ENCODE data around the gene DCAF4L1. TPM values are rescaled to one million over a fixed set of nuclear protein-coding genes. Genes with fewer than 3 reads are reported as not detected.

DCAF4L1 gene
- total RNA-seq, 1 experiment from 2014 or later, result 0.36 TPM

DNA sequence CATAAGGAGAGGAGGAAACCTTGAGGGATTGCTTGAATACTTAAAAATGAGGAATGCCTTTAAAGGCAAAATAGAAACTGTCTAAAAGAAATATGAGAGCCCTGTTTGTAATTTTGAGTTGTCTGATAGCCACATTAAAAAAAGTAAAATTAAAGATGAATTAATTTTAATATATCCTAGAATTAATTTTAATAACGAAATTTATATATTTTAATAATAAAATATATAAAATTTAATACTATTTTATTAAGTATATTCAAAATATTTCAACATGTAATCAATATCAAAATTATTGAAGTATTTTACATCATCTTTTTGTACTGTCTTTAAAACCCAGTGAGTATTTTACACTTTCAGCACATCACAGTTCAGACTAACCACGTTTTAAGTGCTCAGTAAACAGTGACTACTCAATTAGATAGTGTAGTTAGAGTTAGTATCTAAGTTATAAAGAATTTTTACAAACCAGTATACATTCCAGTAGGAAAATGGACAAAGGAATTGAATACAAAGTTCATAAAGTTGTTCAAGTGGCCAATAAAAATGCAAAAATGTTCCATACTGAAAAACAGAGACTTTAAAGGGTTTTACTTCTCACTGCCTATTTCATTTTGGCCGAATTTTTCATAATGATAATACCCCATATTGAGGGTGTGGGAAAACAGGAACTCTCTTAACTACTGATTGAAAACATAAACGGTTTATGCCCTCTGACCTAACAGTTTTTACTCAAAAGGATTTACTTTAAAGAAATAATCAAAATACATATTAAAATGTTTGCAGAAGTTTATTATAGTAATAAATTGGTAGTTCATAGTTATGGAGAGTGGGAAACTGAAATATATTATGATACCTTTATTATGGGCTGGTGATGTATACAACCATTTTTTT is 11.7 kb downstream of the DCAF4L1 start:
- BruUV-seq (replicated peaks), result no TSS peak
- Histone ChIP-seq H3K4me3 (ENCODE audit: low read depth, low read length) (no peak overlapping the region), H3K4me1 (0 out of 2 replicates have a peak, but pooled peaks cover 5% of the 10 kb centered on the region), H3K36me3 (ENCODE audit: control insufficient read depth, insufficient read depth, low read length) (no peaks in the 10 kb centered on the region; the same call in 1 of the 2 replicates), H3K27me3 (replicated peaks; ENCODE audit: control insufficient read depth, insufficient read depth, low read length) (no peaks in the 10 kb centered on the region), H3K9me3 (no peaks in the 10 kb centered on the region)
- H3K27me3 Mint-ChIP-seq (ENCODE audit: insufficient read depth, unreplicated experiment), result no peaks in the 10 kb centered on the region
- peaks cover 19% of the 10 kb centered on the region for H3K36me3 Mint-ChIP-seq (ENCODE audit: insufficient read depth, unreplicated experiment)
- no peaks in the 10 kb centered on the region for H3K4me1 Mint-ChIP-seq (ENCODE audit: low read depth, unreplicated experiment)
- intact Hi-C loops (cut with micrococcal nuclease; ENCODE audit: unreplicated experiment), result no loop called here
- CTCF ChIA-PET, result no interaction called here
- H3K27ac Mint-ChIP-seq (ENCODE audit: unreplicated experiment), result no peak overlapping the region
- H3K4me3 Mint-ChIP-seq (ENCODE audit: unreplicated experiment), result no peak overlapping the region
- POLR2A ChIA-PET, result no interaction called here
- H3K9me3 Mint-ChIP-seq (ENCODE audit: unreplicated experiment), result no peaks in the 10 kb centered on the region
- TF ChIP-seq, protein P1, sequence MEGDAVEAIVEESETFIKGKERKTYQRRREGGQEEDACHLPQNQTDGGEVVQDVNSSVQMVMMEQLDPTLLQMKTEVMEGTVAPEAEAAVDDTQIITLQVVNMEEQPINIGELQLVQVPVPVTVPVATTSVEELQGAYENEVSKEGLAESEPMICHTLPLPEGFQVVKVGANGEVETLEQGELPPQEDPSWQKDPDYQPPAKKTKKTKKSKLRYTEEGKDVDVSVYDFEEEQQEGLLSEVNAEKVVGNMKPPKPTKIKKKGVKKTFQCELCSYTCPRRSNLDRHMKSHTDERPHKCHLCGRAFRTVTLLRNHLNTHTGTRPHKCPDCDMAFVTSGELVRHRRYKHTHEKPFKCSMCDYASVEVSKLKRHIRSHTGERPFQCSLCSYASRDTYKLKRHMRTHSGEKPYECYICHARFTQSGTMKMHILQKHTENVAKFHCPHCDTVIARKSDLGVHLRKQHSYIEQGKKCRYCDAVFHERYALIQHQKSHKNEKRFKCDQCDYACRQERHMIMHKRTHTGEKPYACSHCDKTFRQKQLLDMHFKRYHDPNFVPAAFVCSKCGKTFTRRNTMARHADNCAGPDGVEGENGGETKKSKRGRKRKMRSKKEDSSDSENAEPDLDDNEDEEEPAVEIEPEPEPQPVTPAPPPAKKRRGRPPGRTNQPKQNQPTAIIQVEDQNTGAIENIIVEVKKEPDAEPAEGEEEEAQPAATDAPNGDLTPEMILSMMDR (IDR thresholded peaks at IDR 0.05; ENCODE audit: insufficient read depth in 1 of 2, low read depth in 1 of 2, low read length in 1 of 2, severe bottlenecking in 1 of 2, unreplicated experiment in 1 of 2), result no peak
- no peak for DNase-seq

DNA sequence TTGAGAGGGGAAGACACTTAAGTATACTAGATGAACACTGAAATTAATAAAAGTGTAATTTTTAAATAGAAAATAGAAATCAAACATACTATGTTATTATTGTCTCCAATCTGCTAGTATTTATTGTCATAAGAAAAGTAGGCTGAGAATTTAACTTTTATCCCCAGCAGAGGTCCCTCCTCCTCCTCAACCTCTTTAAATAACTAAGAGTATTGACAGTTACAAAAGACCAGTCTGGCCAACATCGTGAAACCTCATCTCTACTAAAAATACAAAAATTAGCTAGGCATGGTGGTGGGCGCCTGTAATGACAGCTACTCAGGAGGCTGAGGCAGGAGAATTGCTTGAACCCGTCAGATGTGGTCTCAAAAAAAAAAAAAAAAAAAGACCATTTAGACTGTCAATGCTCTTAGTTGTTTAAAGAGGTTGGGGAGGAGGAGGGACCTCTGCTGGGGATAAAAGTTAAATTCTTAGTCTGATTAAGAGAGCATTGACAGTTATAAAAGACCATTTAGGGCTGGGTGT is 13.0 kb downstream of the DCAF4L1 start:
- no peak overlapping the region for H3K4me3 Mint-ChIP-seq (ENCODE audit: unreplicated experiment)
- H3K9me3 ChIP-seq, result no peaks in the 10 kb centered on the region
- TF ChIP-seq, protein P1 (IDR thresholded peaks at IDR 0.05; ENCODE audit: insufficient read depth in 1 of 2, low read depth in 1 of 2, low read length in 1 of 2, severe bottlenecking in 1 of 2, unreplicated experiment in 1 of 2), result no peak
- DNase-seq, result no peak
- intact Hi-C loops (cut with micrococcal nuclease; ENCODE audit: unreplicated experiment), result no loop called here
- no peaks in the 10 kb centered on the region for H3K4me1 Mint-ChIP-seq (ENCODE audit: low read depth, unreplicated experiment)
- H3K27ac Mint-ChIP-seq (ENCODE audit: unreplicated experiment), result no peak overlapping the region
- CTCF ChIA-PET, result no interaction called here
- no peaks in the 10 kb centered on the region; the same call in 1 of the 2 replicates for H3K36me3 ChIP-seq (ENCODE audit: control insufficient read depth, insufficient read depth, low read length)
- H3K27me3 ChIP-seq (replicated peaks; ENCODE audit: control insufficient read depth, insufficient read depth, low read length), result no peaks in the 10 kb centered on the region
- 0 out of 2 replicates have a peak, but pooled peaks cover 5% of the 10 kb centered on the region for H3K4me1 ChIP-seq
- H3K9me3 Mint-ChIP-seq (ENCODE audit: unreplicated experiment), result no peaks in the 10 kb centered on the region
- H3K4me3 ChIP-seq (ENCODE audit: low read depth, low read length), result no peak overlapping the region
- POLR2A ChIA-PET, result no interaction called here
- peaks cover 19% of the 10 kb centered on the region for H3K36me3 Mint-ChIP-seq (ENCODE audit: insufficient read depth, unreplicated experiment)
- no peaks in the 10 kb centered on the region for H3K27me3 Mint-ChIP-seq (ENCODE audit: insufficient read depth, unreplicated experiment)
- no TSS peak for BruUV-seq (replicated peaks)

DNA sequence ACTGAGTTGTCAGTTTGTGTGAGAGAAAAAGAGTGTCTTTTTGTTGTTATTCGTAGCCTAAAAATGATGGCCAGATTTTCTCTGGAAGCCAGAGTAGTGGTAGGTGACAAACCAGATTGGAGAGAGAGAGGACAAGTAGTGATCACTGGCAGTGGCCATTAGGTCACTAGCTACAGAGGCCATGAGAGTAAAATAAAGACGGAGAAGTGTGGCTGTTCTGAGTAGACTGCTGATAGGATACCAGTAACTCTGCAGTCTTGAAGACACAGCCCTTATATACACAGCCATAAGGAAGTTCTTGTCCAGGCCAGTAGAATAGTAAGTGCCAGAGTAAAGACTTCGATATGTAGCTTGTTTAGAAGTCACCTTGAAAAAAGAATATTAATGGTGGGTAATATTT is 16.5 kb downstream of the DCAF4L1 start:
- Mint-ChIP-seq H3K4me3 (ENCODE audit: unreplicated experiment) (no peak overlapping the region), H3K27ac (ENCODE audit: unreplicated experiment) (no peak overlapping the region), H3K27me3 (ENCODE audit: insufficient read depth, unreplicated experiment) (no peaks in the 10 kb centered on the region), H3K4me1 (ENCODE audit: low read depth, unreplicated experiment) (no peaks in the 10 kb centered on the region), H3K36me3 (ENCODE audit: insufficient read depth, unreplicated experiment) (peaks cover 6% of the 10 kb centered on the region), H3K9me3 (ENCODE audit: unreplicated experiment) (no peaks in the 10 kb centered on the region)
- CTCF ChIA-PET, result no interaction called here
- H3K4me1 ChIP-seq, result no peaks in the 10 kb centered on the region
- no peak overlapping the region for H3K4me3 ChIP-seq (ENCODE audit: low read depth, low read length)
- POLR2A ChIA-PET, result no interaction called here
- H3K36me3 ChIP-seq (ENCODE audit: control insufficient read depth, insufficient read depth, low read length), result no peaks in the 10 kb centered on the region; the same call in 1 of the 2 replicates
- BruUV-seq (replicated peaks), result no TSS peak
- TF ChIP-seq, protein P1 (IDR thresholded peaks at IDR 0.05; ENCODE audit: insufficient read depth in 1 of 2, low read depth in 1 of 2, low read length in 1 of 2, severe bottlenecking in 1 of 2, unreplicated experiment in 1 of 2), result no peak
- intact Hi-C loops (cut with micrococcal nuclease; ENCODE audit: unreplicated experiment), result no loop called here
- no peaks in the 10 kb centered on the region for H3K9me3 ChIP-seq
- no peaks in the 10 kb centered on the region for H3K27me3 ChIP-seq (replicated peaks; ENCODE audit: control insufficient read depth, insufficient read depth, low read length)
- no peak for DNase-seq
